HG03095 (cell line): ENCODE measurements around the gene EIF4A2.
A peak's percentile ranks its signal among the peaks of the same experiment; 100 is the strongest.
"Not testable (repeated sequence)": the region's sequence is repeated elsewhere in the genome, so short reads cannot be mapped to it uniquely, and the experiment has no call there.

Experiments used
- ATAC-seq: cut with Tn5 transposase; IDR thresholded peaks from one replicate; pipeline ENCODE4 v1.9.1; 2021; ENCODE audit warnings: moderate library complexity; ENCODE audit not compliant: unreplicated experiment

Gene EIF4A2

DNA sequence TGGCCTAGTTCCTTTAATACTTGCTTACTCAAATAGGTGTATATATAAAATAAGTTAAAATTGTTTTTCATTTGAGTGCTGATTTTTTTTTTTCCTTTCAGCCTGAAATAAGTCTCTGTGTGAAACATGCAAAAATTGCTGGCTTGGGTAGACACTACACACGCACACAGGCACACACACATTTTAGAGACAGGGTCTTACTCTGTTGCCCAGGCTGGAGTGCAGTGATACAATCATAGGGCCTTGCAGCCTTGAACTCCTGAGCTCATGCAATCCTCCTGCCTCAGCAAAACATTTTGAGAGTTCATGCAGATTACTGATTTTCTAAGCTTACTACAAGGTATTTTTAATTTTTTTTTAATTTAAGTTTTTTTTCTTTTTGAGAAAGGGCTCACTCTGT, 35.6 kb downstream of the EIF4A2 start:
- ATAC-seq = no peak

GRCh38 chr3:186821429-186822387, 38.3 kb downstream of the EIF4A2 start:
- ATAC-seq = no peak

DNA sequence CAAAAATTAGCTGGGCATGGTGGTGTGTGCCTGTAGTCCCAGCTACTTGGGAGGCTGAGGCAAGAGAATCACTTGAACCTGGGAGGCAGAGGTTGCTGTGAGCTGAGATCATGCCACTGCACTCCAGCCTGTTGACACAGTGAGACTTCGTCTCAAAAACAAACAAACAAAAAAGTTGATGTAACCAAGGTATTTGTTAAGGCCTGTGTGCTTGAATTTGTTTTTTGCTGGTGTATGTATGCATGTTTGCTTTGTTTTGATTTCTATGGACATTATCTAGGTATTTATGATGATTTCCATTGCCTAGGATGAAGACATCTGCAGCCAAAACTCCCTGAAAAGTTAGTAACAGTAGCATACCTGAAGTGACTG, 39.0 kb downstream of the EIF4A2 start:
- not testable (repeated sequence) for ATAC-seq

GRCh38 chr3:186823386-186823785, 40.0 kb downstream of the EIF4A2 start:
- no peak for ATAC-seq

DNA sequence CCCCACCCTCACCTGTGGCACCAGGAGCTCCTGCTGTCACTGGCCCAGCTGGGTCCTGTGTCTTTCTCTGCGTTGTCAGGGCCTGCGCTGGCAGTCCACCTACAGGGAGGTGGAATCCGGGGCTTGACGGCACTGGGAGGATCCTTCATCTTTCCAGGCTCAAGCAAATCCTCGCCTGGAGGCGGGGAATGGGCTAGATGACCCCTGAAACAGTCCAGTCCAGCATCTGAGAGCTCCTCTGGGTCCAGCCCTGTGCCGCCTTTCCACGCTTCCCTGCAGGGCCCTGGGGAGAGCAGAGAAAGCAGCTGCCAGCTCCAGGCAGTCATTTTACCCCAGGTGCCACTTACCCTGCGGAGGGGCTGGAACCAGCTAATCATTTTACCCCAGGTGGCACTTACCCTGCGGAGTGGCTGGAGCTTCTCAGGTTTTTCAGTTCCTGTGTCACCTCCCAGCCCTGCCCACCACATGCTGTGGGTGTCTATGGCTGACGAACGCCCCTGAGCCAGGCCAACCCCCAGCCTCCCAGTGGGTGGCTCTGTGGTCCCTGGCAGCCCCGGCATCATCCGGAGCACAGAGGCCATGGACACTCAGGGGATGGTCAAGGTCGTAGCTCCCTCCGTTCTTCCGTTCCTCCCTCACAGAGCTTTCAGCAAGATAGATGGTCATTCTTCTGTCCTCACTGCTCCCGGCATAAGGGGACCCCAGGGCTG, 41.2 kb downstream of the EIF4A2 start:
- no peak for ATAC-seq

- ATAC-seq = no peak
Observed at GRCh38 chr3:186825294-186825821, 42.0 kb downstream of the EIF4A2 start.

DNA sequence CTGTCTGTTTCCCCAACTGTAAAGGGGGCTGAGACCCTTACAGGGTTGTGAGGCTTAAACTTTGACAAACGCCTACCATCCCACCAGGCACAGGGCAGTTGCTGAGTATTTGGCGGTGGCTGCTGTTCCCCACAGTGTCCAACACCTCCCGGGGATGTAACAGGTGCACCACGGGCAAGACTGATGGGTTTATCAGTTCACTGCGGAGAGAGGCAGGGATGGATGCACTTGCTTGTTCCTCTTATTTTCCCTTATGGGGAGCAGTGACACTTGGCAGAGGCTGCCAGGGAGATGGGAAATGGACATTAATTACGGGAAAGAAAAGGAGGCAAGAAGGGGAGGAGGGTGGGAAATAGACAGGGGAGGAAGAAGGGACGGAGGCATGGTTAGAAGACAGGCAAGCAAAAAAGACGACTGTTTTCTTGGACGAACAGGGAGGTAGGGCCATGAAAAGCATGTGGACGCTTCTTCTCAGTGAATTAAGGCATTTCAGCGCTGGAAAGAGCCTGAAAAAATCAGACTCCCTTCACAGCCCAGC, 42.6 kb downstream of the EIF4A2 start:
- no peak for ATAC-seq

- no peak for ATAC-seq
Observed at GRCh38 chr3:186826410-186826975, 43.1 kb downstream of the EIF4A2 start.

GRCh38 chr3:186826976-186827857, 43.8 kb downstream of the EIF4A2 start:
- peak; percentile 91 for ATAC-seq

- no peak for ATAC-seq
Observed at GRCh38 chr3:186828340-186828739, 45.0 kb downstream of the EIF4A2 start.

- no peak for ATAC-seq
Observed at GRCh38 chr3:186831798-186832197, 48.4 kb downstream of the EIF4A2 start.

- no peak for ATAC-seq
Observed at GRCh38 chr3:186832276-186832675, 48.9 kb downstream of the EIF4A2 start.
